OCI-LY1 (cell line): ENCODE data around the gene SMARCAL1.

Source experiments
- H2AFZ ChIP-seq: fragments of 200-600 bp; sonication (generic), shearing (Covaris generic); 2 replicates; pipeline ENCODE4 v1.6.0; 2014; ENCODE audit warnings: antibody characterized with exemption, mild to moderate bottlenecking, low read length
- H3F3A ChIP-seq: fragments of 200-600 bp; sonication (generic), shearing (Covaris generic); 2 replicates; pipeline ENCODE4 v1.6.0; 2014; ENCODE audit warnings: mild to moderate bottlenecking, antibody characterized with exemption, low read length, moderate library complexity; ENCODE audit not compliant: insufficient read depth
- H3K27ac ChIP-seq: fragments of 200-600 bp; sonication (generic); 2 replicates; pipeline ENCODE4 v1.5.1; 2014; ENCODE audit warnings: low read length, mixed run types, mild to moderate bottlenecking, low read depth; ENCODE audit not compliant: poor library complexity, severe bottlenecking
- H3K27me3 ChIP-seq: fragments of 200-600 bp; sonication (generic); 2 replicates; pipeline ENCODE4 v1.6.0; 2014; ENCODE audit warnings: antibody characterized with exemption, mild to moderate bottlenecking, low read length, moderate library complexity; ENCODE audit not compliant: insufficient read depth
- H3K36me3 ChIP-seq: fragments of 200-600 bp; sonication (generic); 2 replicates; pipeline ENCODE4 v1.6.1; 2014; ENCODE audit warnings: mild to moderate bottlenecking, antibody characterized with exemption, low read length, moderate library complexity, mixed read lengths; ENCODE audit not compliant: insufficient read depth
- H3K4me1 ChIP-seq: fragments of 200-600 bp; sonication (generic); 2 replicates; pipeline ENCODE4 v1.5.1; 2014; ENCODE audit warnings: mild to moderate bottlenecking, low read length, moderate library complexity; ENCODE audit not compliant: insufficient read depth, severe bottlenecking
- H3K4me2 ChIP-seq: fragments of 200-600 bp; sonication (generic), shearing (Covaris generic); 2 replicates; pipeline ENCODE4 v1.6.1; 2014; ENCODE audit warnings: low read length
- H3K4me3 ChIP-seq: fragments of 200-600 bp; sonication (generic); 2 replicates; pipeline ENCODE4 v1.5.1; 2014; ENCODE audit warnings: low read length, low read depth, mild to moderate bottlenecking, mixed read lengths; ENCODE audit not compliant: poor library complexity, severe bottlenecking
- H3K79me2 ChIP-seq: fragments of 200-600 bp; shearing (Covaris generic); 2 replicates; pipeline ENCODE4 v1.6.1; 2016; ENCODE audit warnings: mixed run types, low read length, mixed read lengths; ENCODE audit not compliant: insufficient read depth
- H3K9ac ChIP-seq: fragments of 200-600 bp; sonication (generic), shearing (Covaris generic); 2 replicates; pipeline ENCODE4 v1.6.1; 2014; ENCODE audit warnings: mild to moderate bottlenecking, low read length, mixed read lengths
- H3K9me2 ChIP-seq: fragments of 200-600 bp; sonication (generic), shearing (Covaris generic); 2 replicates; pipeline ENCODE4 v1.6.1; 2014; ENCODE audit warnings: low read depth, mild to moderate bottlenecking, low read length, mixed read lengths
- H3K9me3 ChIP-seq: fragments of 200-600 bp; shearing (Covaris generic); 2 replicates; pipeline ENCODE4 v1.6.1; 2014; ENCODE audit warnings: low read length, mixed read lengths
- H4K20me1 ChIP-seq: fragments of 200-600 bp; sonication (generic), shearing (Covaris generic); 2 replicates; pipeline ENCODE4 v1.6.0; 2016; ENCODE audit warnings: mild to moderate bottlenecking, low read length; ENCODE audit not compliant: insufficient read depth
- CTCF ChIP-seq: fragments of 200-600 bp; sonication (generic), shearing (Covaris generic); IDR thresholded peaks from 2 replicates; pipeline ENCODE4 v1.5.1; 2017; ENCODE audit warnings: mild to moderate bottlenecking, antibody characterized with exemption, low read length, moderate library complexity, mixed read lengths
- EZH2 ChIP-seq: fragments of 200-600 bp; sonication (generic), shearing (Covaris generic); IDR thresholded peaks from 2 replicates; pipeline ENCODE4 v1.8.0; 2017; ENCODE audit warnings: borderline replicate concordance, mixed run types, mild to moderate bottlenecking, antibody characterized with exemption, low read length, moderate library complexity, mixed read lengths

The SMARCAL1 gene

GRCh38 chr2:216478791-216479190 is 66.5 kb downstream of the SMARCAL1 start:
- Histone ChIP-seq H3K27me3 (no peaks in the 10 kb centered on the region), H3K4me2 (no peak overlapping the region), H2AFZ (no peak overlapping the region), H3K9me2 (no peaks in the 10 kb centered on the region), H3K4me3 (no peak overlapping the region), H3K9ac (no peak overlapping the region), H3K36me3 (peaks cover 35% of the 10 kb centered on the region), H3F3A (no peaks in the 10 kb centered on the region), H3K4me1 (no peaks in the 10 kb centered on the region), H3K27ac (no peak overlapping the region), H4K20me1 (no peaks in the 10 kb centered on the region), H3K79me2 (no peaks in the 10 kb centered on the region), H3K9me3 (no peaks in the 10 kb centered on the region)
- TF ChIP-seq EZH2 (no peak), CTCF (no peak)

GRCh38 chr2:216480221-216480620 is 67.9 kb downstream of the SMARCAL1 start:
- Histone ChIP-seq H3K4me3 (no peak overlapping the region), H3K9me2 (no peaks in the 10 kb centered on the region), H4K20me1 (no peaks in the 10 kb centered on the region), H3K9me3 (no peaks in the 10 kb centered on the region), H3K27me3 (no peaks in the 10 kb centered on the region), H3K4me1 (no peaks in the 10 kb centered on the region), H3K79me2 (no peaks in the 10 kb centered on the region), H3K4me2 (no peak overlapping the region), H3K27ac (no peak overlapping the region), H3K36me3 (peaks cover 35% of the 10 kb centered on the region), H2AFZ (no peak overlapping the region), H3F3A (no peaks in the 10 kb centered on the region), H3K9ac (no peak overlapping the region)
- no peak for TF ChIP-seq CTCF
- TF ChIP-seq EZH2 = no peak

GRCh38 chr2:216482640-216483039 is 70.4 kb downstream of the SMARCAL1 start:
- Histone ChIP-seq H3K27ac (no peak overlapping the region), H3K4me3 (no peak overlapping the region), H3K36me3 (peaks cover 35% of the 10 kb centered on the region), H3K9ac (no peak overlapping the region), H3K4me1 (no peaks in the 10 kb centered on the region), H3K79me2 (no peaks in the 10 kb centered on the region), H3K9me3 (no peaks in the 10 kb centered on the region), H3K9me2 (no peaks in the 10 kb centered on the region), H3F3A (no peaks in the 10 kb centered on the region), H3K4me2 (no peak overlapping the region), H2AFZ (no peak overlapping the region), H3K27me3 (no peaks in the 10 kb centered on the region), H4K20me1 (no peaks in the 10 kb centered on the region)
- TF ChIP-seq EZH2 = no peak
- TF ChIP-seq CTCF = no peak
